IMR-90 (cell line): ENCODE measurements around the gene COL18A1. TPM values are rescaled to one million over a fixed set of nuclear protein-coding genes. Genes with fewer than 3 reads are reported as not detected.

ENCODE experiments used
- ATAC-seq: fragments of 200-7000 bp; cut with Tn5 transposase; 2 replicates; pipeline ENCODE4 v1.9.1; 2020; ENCODE audit warnings: low read depth, mild to moderate bottlenecking, moderate library complexity
- BruUV-seq: library from RNA; stranded (reverse); fragments of 400-500 nt; replicated peaks from 2 replicates; lab custom pipeline; 2021; lab: Mats Ljungman, UMichigan
- CTCF ChIA-PET: fragments of 300-600 bp; formaldehyde crosslinking; extraction: SDS; loops from one replicate; lab custom pipeline; 2021; ENCODE audit warnings: antibody characterized with exemption; lab: Yijun Ruan, JAX
- POLR2A ChIA-PET: fragments of 300-600 bp; sonication (Branson Sonifier 250); formaldehyde crosslinking; loops from one replicate; lab custom pipeline; 2022; ENCODE audit warnings: antibody characterized with exemption; ENCODE audit not compliant: unreplicated experiment; lab: Charles Lee
- DNase-seq: peaks from one replicate; pipeline ENCODE4 v3.0.0; 2013
- H2AFZ ChIP-seq: replicated peaks from 2 replicates; pipeline ENCODE3; 2013; ENCODE audit warnings: low read length, mild to moderate bottlenecking; ENCODE audit not compliant: poor library complexity
- H2AK5ac ChIP-seq: 2 replicates; pipeline ENCODE4 v1.6.1; 2013; ENCODE audit warnings: low read depth, low read length, inconsistent platforms
- H2AK9ac ChIP-seq: replicated peaks from 2 replicates; pipeline ENCODE3; 2013; ENCODE audit warnings: mild to moderate bottlenecking, low read depth, low read length, moderate library complexity; ENCODE audit not compliant: poor library complexity
- H2BK120ac ChIP-seq: 2 replicates; pipeline ENCODE4 v1.6.1; 2013; ENCODE audit warnings: low read depth, low read length, inconsistent platforms
- H2BK15ac ChIP-seq: 3 replicates; pipeline ENCODE4 v1.6.1; 2013; ENCODE audit warnings: low read depth, low read length, inconsistent platforms
- H2BK20ac ChIP-seq: 2 replicates; pipeline ENCODE4 v1.6.1; 2013; ENCODE audit warnings: low read depth, mild to moderate bottlenecking, inconsistent platforms, low read length, moderate library complexity
- H2BK5ac ChIP-seq: 2 replicates; pipeline ENCODE4 v1.6.1; 2013; ENCODE audit warnings: mild to moderate bottlenecking, low read depth, low read length, inconsistent platforms; ENCODE audit not compliant: poor library complexity, severe bottlenecking
- H3K14ac ChIP-seq: replicated peaks from 2 replicates; pipeline ENCODE4 v1.6.1; 2013; ENCODE audit warnings: low read depth, low read length, inconsistent platforms
- H3K18ac ChIP-seq: 2 replicates; pipeline ENCODE4 v1.6.1; 2013; ENCODE audit warnings: low read depth, low read length, control low read depth
- H3K23ac ChIP-seq: 2 replicates; pipeline ENCODE4 v1.6.1; 2013; ENCODE audit warnings: low read depth, low read length, inconsistent platforms
- H3K27ac ChIP-seq: 2 replicates; pipeline ENCODE4 v1.5.1; 2013; ENCODE audit warnings: mild to moderate bottlenecking, control low read depth, low read length; ENCODE audit not compliant: insufficient read depth
- H3K27me3 ChIP-seq: 2 replicates; pipeline ENCODE4 v1.6.1; 2013; ENCODE audit warnings: low read length; ENCODE audit not compliant: control insufficient read depth, insufficient read depth
- H3K36me3 ChIP-seq: 2 replicates; pipeline ENCODE4 v1.6.1; 2013; ENCODE audit warnings: low read length, mixed read lengths; ENCODE audit not compliant: control insufficient read depth, insufficient read depth
- H3K4ac ChIP-seq: 2 replicates; pipeline ENCODE4 v1.6.1; 2013; ENCODE audit warnings: low read depth, low read length, inconsistent platforms
- H3K4me1 ChIP-seq: 2 replicates; pipeline ENCODE4 v1.6.1; 2013; ENCODE audit warnings: low read length, mixed read lengths; ENCODE audit not compliant: control insufficient read depth, insufficient read depth
- H3K4me2 ChIP-seq: 2 replicates; pipeline ENCODE4 v1.6.1; 2013; ENCODE audit warnings: low read depth, mild to moderate bottlenecking, control low read depth, low read length, moderate library complexity
- H3K4me3 ChIP-seq: 2 replicates; pipeline ENCODE4 v1.5.1; 2013; ENCODE audit warnings: low read depth, mild to moderate bottlenecking, control low read depth, low read length, moderate library complexity; ENCODE audit not compliant: insufficient read depth
- H3K56ac ChIP-seq: 2 replicates; pipeline ENCODE4 v1.6.1; 2013; ENCODE audit warnings: low read length, inconsistent platforms; ENCODE audit not compliant: insufficient read depth; ENCODE audit errors: extremely low read depth
- H3K79me1 ChIP-seq, 2 experiments: 2 replicates each; pipeline ENCODE4 v1.6.1; 2013; ENCODE audit warnings: low read length in 2 of 2, inconsistent platforms in 1 of 2, low read depth in 1 of 2
- H3K9ac ChIP-seq: 2 replicates; pipeline ENCODE4 v1.6.1; 2013; ENCODE audit warnings: low read depth, low read length, control low read depth
- H3K9me1 ChIP-seq: 2 replicates; pipeline ENCODE4 v1.6.1; 2013; ENCODE audit warnings: low read length, inconsistent platforms; ENCODE audit not compliant: insufficient read depth
- H3K9me3 ChIP-seq: 2 replicates; pipeline ENCODE4 v1.6.1; 2013; ENCODE audit warnings: low read length; ENCODE audit not compliant: control insufficient read depth, insufficient read depth
- H4K20me1 ChIP-seq: 2 replicates; pipeline ENCODE4 v1.6.1; 2013; ENCODE audit warnings: low read length, inconsistent platforms; ENCODE audit not compliant: insufficient read depth
- H4K5ac ChIP-seq: 2 replicates; pipeline ENCODE4 v1.6.1; 2013; ENCODE audit warnings: mild to moderate bottlenecking, low read depth, low read length, control low read depth
- H4K8ac ChIP-seq, 2 experiments: 2 replicates each; pipeline ENCODE4 v1.6.1; 2013; ENCODE audit warnings: low read depth in 2 of 2, low read length in 2 of 2, control low read depth in 1 of 2, inconsistent platforms in 1 of 2
- H4K91ac ChIP-seq: 2 replicates; pipeline ENCODE4 v1.6.1; 2013; ENCODE audit warnings: low read depth, low read length, inconsistent platforms; ENCODE audit not compliant: insufficient read depth
- BHLHE40 ChIP-seq: fragments of 150-350 bp; IDR thresholded peaks from 2 replicates; pipeline ENCODE4 v1.6.1; 2016; ENCODE audit warnings: mild to moderate bottlenecking, low read depth, low read length
- FOS ChIP-seq: fragments of 150-350 bp; IDR thresholded peaks from 2 replicates; pipeline ENCODE4 v1.6.1; 2016; ENCODE audit warnings: low read depth, low read length
- NFE2L2 ChIP-seq: fragments of 150-350 bp; IDR thresholded peaks from 2 replicates; pipeline ENCODE4 v1.6.1; 2016; ENCODE audit warnings: low read depth, mild to moderate bottlenecking, low read length
- POLR2A ChIP-seq: IDR thresholded peaks from 2 replicates; pipeline ENCODE4 v1.6.1; 2012; ENCODE audit warnings: mild to moderate bottlenecking, low read depth, low read length
- RFX5 ChIP-seq: IDR thresholded peaks from 2 replicates; pipeline ENCODE4 v1.8.0; 2012; ENCODE audit warnings: low read depth, mild to moderate bottlenecking, low read length, moderate library complexity
- WGBS, 2 experiments: methylation state at CpG; one replicate each; pipeline versions ENCODE4 v1.1.5 to v1.1.7; 2013; ENCODE audit warnings: missing lambda C conversion rate in 2 of 2; ENCODE audit not compliant: insufficient read length in 1 of 2; ENCODE audit errors: extremely low coverage in 2 of 2; 5-methylcytosine and 5-hydroxymethylcytosine counted together
- dilution Hi-C: fragments of 300-500 bp; cut with HindIII; formaldehyde crosslinking; loops from one replicate; pipeline ENCODE4 v1.14.3; 2018; ENCODE audit warnings: low sequenced_read_pairs; ENCODE audit not compliant: unreplicated experiment
- in situ Hi-C: fragments of 300-500 bp; cut with MboI; formaldehyde crosslinking; loops from 3 replicates; pipeline ENCODE4 v1.14.3; 2019; ENCODE audit warnings: low sequenced_read_pairs, inconsistent platforms, mixed read lengths
- intact Hi-C: fragments of 100-400 bp; cut with micrococcal nuclease; formaldehyde crosslinking; loops from 2 replicates; pipeline ENCODE4 v1.10.0; 2022
- polyA plus RNA-seq, 3 experiments: library from polyadenylated mRNA; depleted of rRNA; stranded (reverse); fragments of >200 nt; gene quantifications; 2 replicates each; pipeline ENCODE4 v1.2.3, GENCODE V29; 2012; ENCODE audit warnings: low replicate concordance in 1 of 3
- total RNA-seq: library from RNA; depleted of rRNA; stranded (reverse); fragments of >200 nt; gene quantifications from 2 replicates; pipeline ENCODE4 v1.2.3, GENCODE V29; 2012
- TF ChIP-seq, protein P1 (sequence below): fragments of 150-350 bp; IDR thresholded peaks from 2 replicates; pipeline ENCODE4 v1.6.1; 2017; ENCODE audit warnings: mild to moderate bottlenecking, antibody characterized with exemption, low read length, low read depth

The COL18A1 gene
- total and polyA plus RNA-seq, 2 of the 4 experiments (the other 2 are of a cell fraction), result 4.3 to 46.7 TPM

GRCh38 chr21:45427331-45428271, 22.6 kb downstream of the COL18A1 start (continued):
- TF ChIP-seq BHLHE40 (peak; percentile 91), RFX5 (no peak), POLR2A (0 out of 2 replicates have a peak, but pooled peaks have one; percentile 37), FOS (peak; percentile 99), NFE2L2 (peak; percentile 2; the same call in 1 of the 2 replicates)

- Histone ChIP-seq H3K4me1 (peaks cover 38% of the 10 kb centered on the region), H3K23ac (no peak overlapping the region), H4K91ac (no peak overlapping the region), H3K4me3 (no peak overlapping the region), H4K5ac (no peak overlapping the region), H3K9me1 (peaks cover 22% of the 10 kb centered on the region), H2AK5ac (0 out of 2 replicates have a peak overlapping the region, but pooled peaks have one; percentile 20), H3K56ac (no peak overlapping the region), H3K36me3 (peaks cover 3% of the 10 kb centered on the region; the same call in 1 of the 2 replicates), H3K27me3 (no peaks in the 10 kb centered on the region), H4K8ac (no peak overlapping the region), H3K79me1 (peaks cover 20 to 88% of the 10 kb centered on the region in 2 experiments; a peak in 3 of 4 replicates), H3K9ac (no peak overlapping the region), H2BK20ac (no peak overlapping the region), H3K9me3 (no peaks in the 10 kb centered on the region), H3K4ac (peak overlapping the region; percentile 8; the same call in 1 of the 2 replicates), H3K4me2 (no peak overlapping the region), H3K18ac (no peak overlapping the region), H2BK120ac (peak overlapping the region; percentile 39; the same call in 1 of the 2 replicates), H2BK15ac (no peak overlapping the region), H3K27ac (no peak overlapping the region), H2AK9ac (no peak overlapping the region), H2AFZ (no peak overlapping the region), H2BK5ac (no peak overlapping the region), H4K20me1 (peaks cover 43% of the 10 kb centered on the region), H3K14ac (no peak overlapping the region)
- ChIA-PET CTCF (no interaction called here), POLR2A (no interaction called here)
- intact Hi-C loops (no loop called here), in situ Hi-C loops (no loop called here), dilution Hi-C loops (no loop called here)
- 96% methylated on average over 5 of the region's 18 CpGs; no CpG with 5 or more reads in 1 of the 2 experiments for WGBS, 2 experiments
- no TSS peak for BruUV-seq
- TF ChIP-seq, protein P1, sequence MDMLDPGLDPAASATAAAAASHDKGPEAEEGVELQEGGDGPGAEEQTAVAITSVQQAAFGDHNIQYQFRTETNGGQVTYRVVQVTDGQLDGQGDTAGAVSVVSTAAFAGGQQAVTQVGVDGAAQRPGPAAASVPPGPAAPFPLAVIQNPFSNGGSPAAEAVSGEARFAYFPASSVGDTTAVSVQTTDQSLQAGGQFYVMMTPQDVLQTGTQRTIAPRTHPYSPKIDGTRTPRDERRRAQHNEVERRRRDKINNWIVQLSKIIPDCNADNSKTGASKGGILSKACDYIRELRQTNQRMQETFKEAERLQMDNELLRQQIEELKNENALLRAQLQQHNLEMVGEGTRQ, result no peak
- no peak for ATAC-seq
- no peak for DNase-seq
These were observed 23.6 kb downstream of the COL18A1 start for GRCh38 chr21:45428534-45428933.
